Heart right ventricle (tissue), 16 donors: ENCODE results near the gene ISX. TPM values are rescaled to one million over a fixed set of nuclear protein-coding genes. Genes with fewer than 3 reads are reported as not detected.

Experiments used
- ATAC-seq, 8 donors: fragments of 200-7000 bp; cut with Tn5 transposase; one replicate each; pipeline ENCODE4 v1.9.1; 2020; ENCODE audit warnings: mild to moderate bottlenecking in 8 of 8, moderate library complexity in 8 of 8, moderate number of reproducible peaks in 1 of 8
- DNase-seq, 2 donors: peaks; one replicate each; pipeline ENCODE4 v3.0.0-alpha.2; 2020
- H3K27ac ChIP-seq, 10 donors: fragments of 200-600 bp; sonication (generic) in 2 of 10; one replicate each; pipeline versions ENCODE4 v1.5.0 to v1.8.0; 2020 to 2022; ENCODE audit warnings: mild to moderate bottlenecking in 3 of 10
- H3K27me3 ChIP-seq, 7 donors: fragments of 200-600 bp; one replicate each; pipeline ENCODE4 v1.8.0; 2021 to 2022; ENCODE audit warnings: mild to moderate bottlenecking in 2 of 7
- H3K36me3 ChIP-seq, 9 donors: fragments of 200-600 bp; sonication (generic) in 1 of 9; one replicate each; pipeline versions ENCODE4 v1.5.0 to v1.8.0; 2020 to 2022; ENCODE audit warnings: mild to moderate bottlenecking in 2 of 9
- H3K4me1 ChIP-seq, 9 donors: fragments of 200-600 bp; sonication (generic) in 1 of 9; one replicate each; pipeline versions ENCODE4 v1.5.0 to v1.8.0; 2020 to 2022; ENCODE audit warnings: mild to moderate bottlenecking in 4 of 9
- H3K4me3 ChIP-seq, 10 donors: fragments of 200-600 bp; sonication (generic) in 2 of 10; one replicate each; pipeline versions ENCODE4 v1.5.0 to v1.8.0; 2020 to 2022; ENCODE audit warnings: mild to moderate bottlenecking in 7 of 10, moderate library complexity in 2 of 10
- H3K9me3 ChIP-seq, 11 donors: fragments of 200-600 bp in 10 of 11; sonication (generic) in 2 of 11; one replicate each; pipeline versions ENCODE4 v1.5.0 to v1.8.0; 2013 to 2022; ENCODE audit warnings: mild to moderate bottlenecking in 2 of 11, control low read depth in 1 of 11, moderate library complexity in 1 of 11
- WGBS, 2 donors: extraction: QIAGEN DNeasy Blood & Tissue Kit; methylation state at CpG; one replicate each; pipeline ENCODE4 v1.1.7; 2013; ENCODE audit warnings: inconsistent platforms in 1 of 2; 5-methylcytosine and 5-hydroxymethylcytosine counted together
- intact Hi-C, 10 donors: fragments of 100-400 bp; cut with DNase I; formaldehyde crosslinking; loops; one replicate each; pipeline versions ENCODE4 v1.11.1 to v1.14.2; 2022
- polyA plus RNA-seq, 2 donors: library from polyadenylated mRNA; stranded (reverse); fragments of 200-250 nt; gene quantifications; one replicate each; pipeline ENCODE4 v1.2.3, GENCODE V29; 2013
- total RNA-seq, 10 donors: library from RNA; stranded (reverse); fragmentation: NEBNext Ultra II Directional in 3 of 10; extraction: Animal tissue kit (Norgen Biotek cat#: 25700) in 3 of 10; gene quantifications; one replicate each; pipeline versions ENCODE4 v1.2.1 to v1.2.4, GENCODE V29; 2021 to 2023
- TF ChIP-seq, protein P1 (sequence below), 9 donors: fragments of 200-600 bp; sonication (generic) in 2 of 9; IDR thresholded peaks; one replicate each; pipeline versions ENCODE4 v1.5.0 to v1.8.0; 2021 to 2022; ENCODE audit warnings: antibody characterized with exemption in 9 of 9, mild to moderate bottlenecking in 5 of 9, moderate library complexity in 1 of 9
- donor health status: Arrhythmogenic right ventricular cardiomyopathy.
- donor health status: ischemic (EF 13 %, LVEDD 7.1; RV severe dilation, severe dysfunction).
- donor health status: healthy with polysubstance abuse.
- donor health status: DM: no; HTN: yes; CAD: no.
- donor health status: DM: no; HTN: no; CAD: no.
- donor health status: ischemic (EF 25% LVEDD 6.9; RV normal size, moderate dysfunction).
- donor health status: ischemic (EF 25% LVEDD 5.7; RV mildly dilated, moderate dysfunction).
- donor health status: healthy.
- donor health status: DM: yes; HTN: yes; CAD: no.
- donor health status: Ischemic cardiomyopathy.
- donor health status: ischemic (EF 35%, LVEDD 5.7; RV mildly dilated, moderate dysfunction).
- donor health status: nonischemic (EF 11% LVEDD 7.7; RV severe dilation, severe dysfunction).
- donor health status: DM: yes; HTN: yes; CAD: no.
- donor health status: PGD.
- donor health status: ischemic (EF 29% LVEDD 5.4; RV normal size, mild dysfunction).
- donor health status: nonischemic (EF 23%, LVEDD 6.1; RV moderate dilation, normal function).

ISX gene
- total and polyA plus RNA-seq, 12 donors, result not detected

DNA sequence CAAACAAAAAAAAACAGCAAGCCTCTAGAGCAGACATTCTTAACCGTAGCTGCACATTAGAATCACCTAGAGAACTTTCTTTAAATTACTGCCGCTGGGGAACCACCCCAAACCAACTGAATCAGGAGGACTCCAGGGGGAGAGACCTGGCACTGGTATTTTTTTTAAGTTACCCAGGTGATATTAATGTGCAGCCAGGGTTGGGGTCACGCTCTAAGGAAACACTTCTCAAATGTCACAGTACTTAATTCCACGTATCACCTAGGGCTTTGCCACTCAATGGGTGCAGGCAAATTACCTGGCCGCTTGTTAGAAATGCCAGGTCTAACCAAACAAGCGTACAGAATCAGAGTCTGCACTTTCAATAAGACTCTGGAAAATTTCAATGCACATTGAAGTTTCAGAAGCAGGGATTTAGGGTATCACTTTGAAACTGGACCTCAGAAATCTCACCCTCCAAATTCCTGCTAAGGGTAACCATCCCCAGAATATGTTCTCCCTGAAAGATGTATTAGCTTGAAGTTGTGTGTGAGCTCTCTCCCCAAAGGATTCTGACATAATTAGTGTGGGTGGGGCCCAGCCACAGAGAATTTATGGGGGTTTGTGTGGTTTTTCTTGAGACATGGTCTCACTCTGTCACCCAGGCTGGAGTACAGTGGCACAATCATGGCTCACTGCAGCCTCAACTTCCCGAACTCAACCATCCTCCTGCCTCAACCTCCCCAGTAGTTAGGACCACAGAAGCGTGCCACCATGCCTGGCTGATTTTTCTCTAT is 12.7 kb upstream of the ISX start:
- ATAC-seq, result no peak
- H3K36me3 ChIP-seq, result no peaks in the 10 kb centered on the region
- 79 to 85% methylated on average over 8 of the region's 8 CpGs for WGBS, 2 donors
- H3K4me1 ChIP-seq, result no peaks in the 10 kb centered on the region
- intact Hi-C loops, result no loop called here
- no peak for DNase-seq
- TF ChIP-seq, protein P1, sequence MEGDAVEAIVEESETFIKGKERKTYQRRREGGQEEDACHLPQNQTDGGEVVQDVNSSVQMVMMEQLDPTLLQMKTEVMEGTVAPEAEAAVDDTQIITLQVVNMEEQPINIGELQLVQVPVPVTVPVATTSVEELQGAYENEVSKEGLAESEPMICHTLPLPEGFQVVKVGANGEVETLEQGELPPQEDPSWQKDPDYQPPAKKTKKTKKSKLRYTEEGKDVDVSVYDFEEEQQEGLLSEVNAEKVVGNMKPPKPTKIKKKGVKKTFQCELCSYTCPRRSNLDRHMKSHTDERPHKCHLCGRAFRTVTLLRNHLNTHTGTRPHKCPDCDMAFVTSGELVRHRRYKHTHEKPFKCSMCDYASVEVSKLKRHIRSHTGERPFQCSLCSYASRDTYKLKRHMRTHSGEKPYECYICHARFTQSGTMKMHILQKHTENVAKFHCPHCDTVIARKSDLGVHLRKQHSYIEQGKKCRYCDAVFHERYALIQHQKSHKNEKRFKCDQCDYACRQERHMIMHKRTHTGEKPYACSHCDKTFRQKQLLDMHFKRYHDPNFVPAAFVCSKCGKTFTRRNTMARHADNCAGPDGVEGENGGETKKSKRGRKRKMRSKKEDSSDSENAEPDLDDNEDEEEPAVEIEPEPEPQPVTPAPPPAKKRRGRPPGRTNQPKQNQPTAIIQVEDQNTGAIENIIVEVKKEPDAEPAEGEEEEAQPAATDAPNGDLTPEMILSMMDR (IDR thresholded peaks at IDR 0.05), result no peak
- peaks cover 0 to 28% (median 8%) of the 10 kb centered on the region in 7 donors for H3K27me3 ChIP-seq
- no peak overlapping the region for H3K4me3 ChIP-seq
- peaks cover 0 to 11% (median 0%) of the 10 kb centered on the region in 11 donors for H3K9me3 ChIP-seq
- no peak overlapping the region for H3K27ac ChIP-seq

DNA sequence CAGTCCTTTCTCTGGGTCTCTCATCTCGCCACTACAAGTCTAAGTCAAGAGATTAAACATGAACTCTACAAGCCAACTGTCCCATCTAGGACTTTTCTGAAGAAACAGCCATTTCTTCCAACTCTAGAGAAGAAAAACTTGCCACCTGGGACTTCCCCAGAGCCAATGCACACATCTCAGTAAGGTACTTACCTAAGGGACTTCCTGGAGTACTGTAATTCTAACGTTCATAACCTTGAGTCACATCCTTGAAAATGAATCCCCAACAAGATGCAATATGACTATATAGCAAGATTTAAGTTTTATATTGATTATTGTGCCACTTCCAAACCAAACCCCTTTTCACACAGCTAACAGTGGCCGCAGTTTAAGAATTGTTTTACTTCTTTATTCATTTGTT is 11.9 kb upstream of the ISX start:
- 71 to 80% methylated on average over 3 of the region's 3 CpGs for WGBS, 2 donors

DNA sequence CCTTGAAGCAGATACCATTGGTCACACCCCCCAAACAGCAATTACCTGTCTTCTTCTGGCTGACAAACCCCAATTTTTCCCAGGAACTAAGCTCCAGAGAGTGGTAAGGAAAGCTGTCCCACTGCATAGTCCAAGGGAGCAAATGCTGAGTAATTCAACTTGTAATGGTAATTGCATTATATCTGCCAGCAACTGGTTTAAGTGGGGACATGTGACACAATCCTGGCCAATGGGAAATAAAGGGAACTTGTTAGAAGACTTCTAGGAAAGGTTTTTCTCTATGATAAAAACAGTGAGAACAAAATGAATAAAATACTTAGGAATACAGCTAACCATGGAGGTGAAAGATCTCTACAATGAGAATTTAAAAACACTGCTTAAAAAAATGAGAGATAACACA is 9.5 kb upstream of the ISX start:
- no peaks in the 10 kb centered on the region for H3K36me3 ChIP-seq
- intact Hi-C loops, result no loop called here
- no peak overlapping the region for H3K27ac ChIP-seq
- H3K4me1 ChIP-seq, result no peaks in the 10 kb centered on the region
- H3K9me3 ChIP-seq, result peaks cover 0 to 18% (median 0%) of the 10 kb centered on the region in 11 donors
- peaks cover 0 to 22% (median 7%) of the 10 kb centered on the region in 7 donors for H3K27me3 ChIP-seq
- H3K4me3 ChIP-seq, result no peak overlapping the region
- TF ChIP-seq, protein P1 (IDR thresholded peaks at IDR 0.05), result no peak
- ATAC-seq (no peak), DNase-seq (no peak)

More for the DNA sequence above, 11.9 kb upstream of the ISX start:
- no peaks in the 10 kb centered on the region for H3K36me3 ChIP-seq
- peaks cover 0 to 11% (median 0%) of the 10 kb centered on the region in 11 donors for H3K9me3 ChIP-seq
- ATAC-seq (no peak), DNase-seq (no peak)
- intact Hi-C loops, result no loop called here
- TF ChIP-seq, protein P1 (IDR thresholded peaks at IDR 0.05), result no peak
- H3K27ac ChIP-seq, result no peak overlapping the region
- peaks cover 0 to 27% (median 7%) of the 10 kb centered on the region in 7 donors for H3K27me3 ChIP-seq
- H3K4me3 ChIP-seq, result no peak overlapping the region
- H3K4me1 ChIP-seq, result no peaks in the 10 kb centered on the region

DNA sequence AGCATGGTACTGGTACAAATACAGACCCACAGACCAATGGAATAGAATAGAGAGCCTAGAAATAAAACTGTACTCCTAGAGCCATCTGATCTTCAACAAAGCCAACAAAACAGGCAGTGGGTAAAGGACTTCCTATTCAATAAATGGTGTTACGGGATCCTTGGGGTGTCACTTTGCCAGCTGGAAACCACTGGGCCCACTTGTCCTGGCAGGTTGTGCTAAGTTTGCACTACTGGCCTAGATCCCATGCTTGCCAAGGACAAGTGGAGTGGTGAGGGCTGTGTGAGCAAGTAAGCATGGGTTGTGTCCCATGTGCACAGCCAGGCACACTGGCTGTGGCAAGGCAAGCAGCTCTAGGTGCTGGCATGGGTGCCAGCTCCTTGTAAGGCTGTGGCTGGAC is 8.8 kb upstream of the ISX start:
- TF ChIP-seq, protein P1 (IDR thresholded peaks at IDR 0.05), result no peak
- Histone ChIP-seq H3K4me3 (no peak overlapping the region), H3K27ac (no peak overlapping the region), H3K9me3 (peaks cover 0 to 18% (median 0%) of the 10 kb centered on the region in 11 donors), H3K27me3 (peaks cover 0 to 22% (median 7%) of the 10 kb centered on the region in 7 donors), H3K4me1 (no peaks in the 10 kb centered on the region), H3K36me3 (no peaks in the 10 kb centered on the region)
- WGBS, 2 donors, result 91% methylated on average over 1 of the region's 1 CpG
- ATAC-seq, result no peak
- DNase-seq, result no peak
- intact Hi-C loops, result no loop called here
